HCT116 (cell line): ENCODE measurements around the gene CCDC159. TPM values are rescaled to one million over a fixed set of nuclear protein-coding genes. Genes with fewer than 3 reads are reported as not detected.

Experiments used
- ATAC-seq: fragments of 200-7000 bp; cut with Tn5 transposase; 2 replicates; pipeline ENCODE4 v1.9.1; 2020; ENCODE audit warnings: mild to moderate bottlenecking, moderate library complexity
- BruUV-seq: library from RNA; stranded (reverse); fragments of 400-500 nt; replicated peaks from 2 replicates; lab custom pipeline; 2021; lab: Mats Ljungman, UMichigan
- CTCF ChIA-PET: fragments of 300-600 bp; sonication (Branson Sonifier 250); formaldehyde crosslinking; loops from one replicate; lab custom pipeline; 2021; ENCODE audit warnings: antibody characterized with exemption; lab: Charles Lee
- POLR2A ChIA-PET: fragments of 300-600, 350-600 bp; sonication (Branson Sonifier 250); formaldehyde crosslinking; loops from one replicate; lab custom pipeline; 2021; ENCODE audit warnings: antibody characterized with exemption; lab: Charles Lee
- RAD21 ChIA-PET, 2 experiments: fragments of 300-600 bp; sonication (Branson Sonifier 250); formaldehyde crosslinking; loops; one replicate each; lab custom pipeline; 2023; ENCODE audit warnings: low total read pairs in 2 of 2; ENCODE audit not compliant: uncharacterized antibody in 2 of 2, unreplicated experiment in 2 of 2, low non-redundant PET in 1 of 2; lab: Charles Lee
- DNase-seq: peaks from one replicate; pipeline ENCODE4 v3.0.0-alpha.2; 2010; ENCODE audit warnings: low read depth, low spot score
- H2AFZ ChIP-seq: fragments of 200-600 bp; shearing (Covaris generic), sonication (generic); 2 replicates; pipeline ENCODE4 v1.6.1; 2017; ENCODE audit warnings: low read depth, mixed run types, mixed read lengths, antibody characterized with exemption, low read length; ENCODE audit not compliant: poor library complexity, severe bottlenecking
- H3K27ac ChIP-seq: 2 replicates; pipeline ENCODE4 v1.5.1; 2012; ENCODE audit warnings: low read depth, low read length
- H3K27me3 ChIP-seq: fragments of 200-600 bp; sonication (generic); 2 replicates; pipeline ENCODE4 v1.6.1; 2016; ENCODE audit warnings: mixed run types, low read length, mixed read lengths; ENCODE audit not compliant: insufficient read depth
- H3K36me3 ChIP-seq, 2 experiments: fragments of 200-500 bp in 1 of 2; fragments of 200-600 bp in 1 of 2; sonication (Bioruptor generic) in 1 of 2; sonication (generic) in 1 of 2; 2 replicates each; pipeline versions ENCODE4 v1.5.1 to v1.6.1; 2014 to 2016; ENCODE audit warnings: low read length in 2 of 2, inconsistent platforms in 1 of 2, mixed read lengths in 1 of 2, mixed run types in 1 of 2; ENCODE audit not compliant: insufficient read depth in 2 of 2, control insufficient read depth in 1 of 2
- H3K4me1 ChIP-seq, 2 experiments: fragments of 200-600 bp in 1 of 2; sonication (generic) in 1 of 2; 2 replicates each; pipeline versions ENCODE4 v1.5.1 to v1.6.1; 2012 to 2017; ENCODE audit warnings: low read length in 2 of 2, inconsistent platforms in 1 of 2, mild to moderate bottlenecking in 1 of 2, mixed read lengths in 1 of 2, mixed run types in 1 of 2, moderate library complexity in 1 of 2; ENCODE audit not compliant: insufficient read depth in 2 of 2, control insufficient read depth in 1 of 2
- H3K4me2 ChIP-seq: fragments of 200-600 bp; sonication (generic); 2 replicates; pipeline ENCODE4 v1.6.1; 2017; ENCODE audit warnings: mixed run types, low read length, mixed read lengths
- H3K4me3 ChIP-seq, 2 experiments: fragments of 200-600 bp in 1 of 2; sonication (generic) in 1 of 2; replicated peaks in 1 of 2; 2 replicates each; pipeline ENCODE4 v1.5.1; 2011 to 2016; ENCODE audit warnings: low read length in 2 of 2, control low read depth in 1 of 2, low read depth in 1 of 2, mild to moderate bottlenecking in 1 of 2, mixed read lengths in 1 of 2, mixed run types in 1 of 2
- H3K79me2 ChIP-seq: fragments of 200-600 bp; sonication (generic); 2 replicates; pipeline ENCODE4 v1.6.1; 2017; ENCODE audit warnings: mild to moderate bottlenecking, mixed run types, low read length, moderate library complexity, mixed read lengths; ENCODE audit not compliant: insufficient read depth
- H3K9ac ChIP-seq: fragments of 200-600 bp; sonication (generic); 2 replicates; pipeline ENCODE4 v1.6.1; 2016; ENCODE audit warnings: low read length, mixed read lengths
- H3K9me2 ChIP-seq: fragments of 200-600 bp; sonication (generic), shearing (Covaris generic); 2 replicates; pipeline ENCODE4 v1.6.1; 2017; ENCODE audit warnings: mixed run types, mild to moderate bottlenecking, moderate library complexity; ENCODE audit not compliant: insufficient read depth
- H3K9me3 ChIP-seq, 2 experiments: fragments of 200-500 bp in 1 of 2; fragments of 200-600 bp in 1 of 2; sonication (Bioruptor generic) in 1 of 2; sonication (generic) in 1 of 2; 2 replicates each; pipeline ENCODE4 v1.6.1; 2014 to 2017; ENCODE audit warnings: low read length in 2 of 2, mixed read lengths in 2 of 2, inconsistent platforms in 1 of 2, low read depth in 1 of 2, mild to moderate bottlenecking in 1 of 2, mixed run types in 1 of 2, moderate library complexity in 1 of 2; ENCODE audit not compliant: control insufficient read depth in 1 of 2, insufficient read depth in 1 of 2
- H4K20me1 ChIP-seq: fragments of 200-600 bp; sonication (generic), shearing (Covaris generic); 2 replicates; pipeline ENCODE4 v1.6.1; 2017; ENCODE audit warnings: mixed run types, mild to moderate bottlenecking, moderate library complexity; ENCODE audit not compliant: insufficient read depth
- EZH2 ChIP-seq: fragments of 200-600 bp; sonication (generic); IDR thresholded peaks from 2 replicates; pipeline ENCODE4 v1.6.1; 2017; ENCODE audit warnings: antibody characterized with exemption, mixed run types
- EZH2phosphoT487 ChIP-seq: fragments of 200-600 bp; IDR thresholded peaks from 2 replicates; pipeline ENCODE4 v1.6.1; 2018; ENCODE audit warnings: antibody characterized with exemption, borderline replicate concordance
- FOSL1 ChIP-seq: IDR thresholded peaks from 2 replicates; pipeline ENCODE4 v1.6.1; 2012; ENCODE audit warnings: low read depth
- POLR2A ChIP-seq: IDR thresholded peaks from 2 replicates; pipeline ENCODE4 v1.7.0; 2011; ENCODE audit warnings: borderline replicate concordance; ENCODE audit not compliant: insufficient read depth, insufficient read length; ENCODE audit errors: extremely low read depth
- RAD21 ChIP-seq: IDR thresholded peaks from 2 replicates; pipeline ENCODE4 v1.6.1; 2012; ENCODE audit warnings: low read depth, mild to moderate bottlenecking
- TCF7L2 ChIP-seq: IDR thresholded peaks from 2 replicates; pipeline ENCODE4 v1.7.0; 2011; ENCODE audit warnings: borderline replicate concordance, inconsistent platforms; ENCODE audit not compliant: insufficient read depth, insufficient read length; ENCODE audit errors: extremely low read depth
- ZFX ChIP-seq: fragments of 450-650 bp; IDR thresholded peaks from 2 replicates; pipeline ENCODE4 v1.6.1; 2017
- intact Hi-C: fragments of 100-400 bp; cut with micrococcal nuclease; formaldehyde crosslinking; loops from 2 replicates; pipeline ENCODE4 v1.10.0; 2022
- total RNA-seq: library from RNA; stranded (reverse); gene quantifications from one replicate; pipeline ENCODE4 v1.2.1, GENCODE V29; 2021; ENCODE audit not compliant: unreplicated experiment
- TF ChIP-seq, protein P1 (sequence below): IDR thresholded peaks from 2 replicates; pipeline ENCODE4 v1.6.1; 2011; ENCODE audit warnings: mild to moderate bottlenecking, low read length, moderate library complexity; ENCODE audit not compliant: insufficient replicate concordance; ENCODE audit errors: extremely low read depth

CCDC159 gene
- total RNA-seq, 1 experiment from 2014 or later, result 7.7 TPM

DNA sequence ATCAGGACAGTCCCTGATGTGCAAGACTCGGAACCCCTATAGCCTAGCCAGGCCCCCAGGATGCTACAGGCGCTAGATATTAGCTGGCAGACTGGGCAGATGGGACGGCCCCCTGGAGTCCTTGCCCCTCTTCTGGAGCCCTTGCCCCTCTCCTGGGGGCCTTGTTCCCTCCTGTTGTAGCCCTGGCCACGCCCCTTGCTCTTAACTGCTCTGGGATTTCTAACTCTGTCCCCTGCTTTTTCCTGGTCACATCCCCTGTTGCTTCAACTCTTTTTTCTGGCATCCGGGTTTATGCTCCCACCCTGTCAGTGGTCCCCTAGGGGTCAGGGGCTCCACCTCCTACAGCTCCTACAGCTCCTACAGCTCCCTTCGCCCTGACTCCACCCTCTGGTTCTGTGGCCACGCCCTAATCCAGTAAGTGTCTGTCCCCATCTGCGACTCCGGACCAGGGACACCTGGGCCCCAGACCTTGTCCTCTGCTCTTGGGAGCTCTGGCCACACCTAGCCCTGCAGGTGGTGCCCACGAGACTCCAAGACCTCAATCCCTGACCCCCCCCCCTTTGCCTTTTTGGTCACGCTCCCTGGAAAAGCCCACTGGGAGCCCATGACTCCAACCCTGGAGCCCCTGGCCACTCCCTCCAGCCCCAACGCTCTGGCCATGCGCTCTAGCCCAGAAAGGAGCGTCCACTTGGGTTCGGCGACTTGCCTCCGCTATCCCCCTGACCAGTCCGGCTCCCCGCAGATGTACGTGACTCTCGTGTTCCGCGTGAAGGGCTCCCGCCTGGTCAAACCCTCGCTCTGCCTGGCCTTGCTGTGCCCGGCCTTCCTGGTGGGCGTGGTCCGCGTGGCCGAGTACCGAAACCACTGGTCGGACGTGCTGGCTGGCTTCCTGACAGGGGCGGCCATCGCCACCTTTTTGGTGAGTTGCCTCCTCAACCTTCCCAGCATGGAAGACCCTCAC, 15.7 kb downstream of the CCDC159 start:
- no peak overlapping the region for H3K9ac ChIP-seq
- H3K4me3 ChIP-seq, result no peak overlapping the region
- no peaks in the 10 kb centered on the region for H3K27me3 ChIP-seq
- no peaks in the 10 kb centered on the region for H3K9me3 ChIP-seq
- ChIA-PET POLR2A (interaction anchor here (1.8 kb wide), 1 partner anchor 13 kb away, joined by 11 read pairs; the partner anchor contains the start of gene SWSAP1), RAD21 (no interaction called here), CTCF (no interaction called here)
- no peaks in the 10 kb centered on the region for H4K20me1 ChIP-seq
- ATAC-seq (peak; percentile 43), DNase-seq (no peak)
- no peaks in the 10 kb centered on the region for H3K79me2 ChIP-seq
- 0 out of 2 replicates have a peak overlapping the region, but pooled peaks have one; percentile 2 for H3K4me2 ChIP-seq
- no peak overlapping the region; the same call in 1 of the 2 replicates for H3K27ac ChIP-seq
- no peaks in the 10 kb centered on the region for H3K9me2 ChIP-seq
- peaks cover 5 to 12% of the 10 kb centered on the region in 2 experiments for H3K4me1 ChIP-seq
- intact Hi-C loops, result no loop called here
- no peak overlapping the region for H2AFZ ChIP-seq
- peaks cover 0 to 2% of the 10 kb centered on the region in 2 experiments; a peak in 1 of 4 replicates for H3K36me3 ChIP-seq
- BruUV-seq, result no TSS peak
- TF ChIP-seq ZFX (no peak), FOSL1 (no peak), EZH2phosphoT487 (no peak), TCF7L2 (no peak), EZH2 (no peak), RAD21 (no peak), POLR2A (no peak)
- TF ChIP-seq, protein P1, sequence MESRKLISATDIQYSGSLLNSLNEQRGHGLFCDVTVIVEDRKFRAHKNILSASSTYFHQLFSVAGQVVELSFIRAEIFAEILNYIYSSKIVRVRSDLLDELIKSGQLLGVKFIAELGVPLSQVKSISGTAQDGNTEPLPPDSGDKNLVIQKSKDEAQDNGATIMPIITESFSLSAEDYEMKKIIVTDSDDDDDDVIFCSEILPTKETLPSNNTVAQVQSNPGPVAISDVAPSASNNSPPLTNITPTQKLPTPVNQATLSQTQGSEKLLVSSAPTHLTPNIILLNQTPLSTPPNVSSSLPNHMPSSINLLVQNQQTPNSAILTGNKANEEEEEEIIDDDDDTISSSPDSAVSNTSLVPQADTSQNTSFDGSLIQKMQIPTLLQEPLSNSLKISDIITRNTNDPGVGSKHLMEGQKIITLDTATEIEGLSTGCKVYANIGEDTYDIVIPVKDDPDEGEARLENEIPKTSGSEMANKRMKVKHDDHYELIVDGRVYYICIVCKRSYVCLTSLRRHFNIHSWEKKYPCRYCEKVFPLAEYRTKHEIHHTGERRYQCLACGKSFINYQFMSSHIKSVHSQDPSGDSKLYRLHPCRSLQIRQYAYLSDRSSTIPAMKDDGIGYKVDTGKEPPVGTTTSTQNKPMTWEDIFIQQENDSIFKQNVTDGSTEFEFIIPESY, result no peak
